ENCODE results near the gene SIAH2. TPM values are rescaled to one million over a fixed set of nuclear protein-coding genes. Genes with fewer than 3 reads are reported as not detected.

Gene SIAH2
- total and polyA plus RNA-seq, 9 of the 15 experiments (the other 6 are each of a cell fraction or from before 2014, with no cell fraction given): 4.8 to 39.0 (median 29.9) TPM

GRCh38 chr3:150747886-150748683 is 14.9 kb downstream of the SIAH2 start:
- ATAC-seq (no peak), DNase-seq (ENCODE audit: extremely low read depth in 1 of 4, low spot score in 3 of 4) (no peak), FAIRE-seq (no peak)
- H3K27me3 ChIP-seq (ENCODE audit: control insufficient read depth in 2 of 2, insufficient read depth in 2 of 2, low read length in 2 of 2): no peaks in the 10 kb centered on the region
- peaks cover 5 to 7% of the 10 kb centered on the region in 2 experiments; a peak in 4 of 5 replicates for H3K4me1 ChIP-seq (replicated peaks in 1 of 2; ENCODE audit: control insufficient read depth in 2 of 2, insufficient read depth in 2 of 2, low read length in 2 of 2)
- in situ Hi-C loops (cut with MboI): no loop called here
- no peak overlapping the region for H3K9ac ChIP-seq (ENCODE audit: insufficient read depth in 1 of 2, low read depth in 2 of 2, low read length in 2 of 2)
- no peaks in the 10 kb centered on the region for H3K9me1 ChIP-seq (ENCODE audit: control insufficient read depth, insufficient read depth, low read length)
- H3K79me2 ChIP-seq (ENCODE audit: control insufficient read depth, insufficient read depth, low read length): peaks cover 96% of the 10 kb centered on the region
- ChIA-PET CTCF (ENCODE audit: low intra/inter-chr PET ratio) (no interaction called here), POLR2A (interaction anchor here (0.7 to 1.8 kb wide), 4 partner anchors 13 to 395 kb away, joined by 4 to 6 read pairs (median 5); partner anchors contain the start of gene SIAH2)
- no TSS peak for BruUV-seq (replicated peaks)
- H4K20me1 ChIP-seq (replicated peaks; ENCODE audit: control insufficient read depth, insufficient read depth, low read length): peaks cover 16% of the 10 kb centered on the region; the same call in 1 of the 2 replicates
- H3K4me3 ChIP-seq: no peak overlapping the region
- H3K4me2 ChIP-seq (ENCODE audit: insufficient read depth, low read length): no peak overlapping the region
- no peak overlapping the region for H2AFZ ChIP-seq (ENCODE audit: low read depth, low read length)
- no peaks in the 10 kb centered on the region for H3K9me3 ChIP-seq (replicated peaks; ENCODE audit: control insufficient read depth, insufficient read depth, low read depth, low read length)
- peaks cover 38% of the 10 kb centered on the region for H3K36me3 ChIP-seq (ENCODE audit: control insufficient read depth, insufficient read depth, low read length)
- 100% methylated on average over 4 of the region's 5 CpGs for WGBS (ENCODE audit: insufficient coverage, low coverage, missing lambda C conversion rate)
- intact Hi-C loops (cut with micrococcal nuclease): no loop called here
- H3K27ac ChIP-seq (ENCODE audit: extremely low read depth, low read depth, low read length): no peak overlapping the region
- TF ChIP-seq ZNF395 (CRISPR knock-in tag; IDR thresholded peaks at IDR 0.05): no peak
